Stimulated activated CD4-positive, alpha-beta T cell treated with anti-CD3 and anti-CD28 coated beads, Interleukin-2, amount 100 ng/mL, for 4 hours (primary cell): ENCODE measurements around the gene C14orf132.

Experiments
- DNase-seq: peaks from one replicate; pipeline ENCODE4 v3.0.0-alpha.2; 2020; ENCODE audit warnings: low read depth

C14orf132 gene

DNA sequence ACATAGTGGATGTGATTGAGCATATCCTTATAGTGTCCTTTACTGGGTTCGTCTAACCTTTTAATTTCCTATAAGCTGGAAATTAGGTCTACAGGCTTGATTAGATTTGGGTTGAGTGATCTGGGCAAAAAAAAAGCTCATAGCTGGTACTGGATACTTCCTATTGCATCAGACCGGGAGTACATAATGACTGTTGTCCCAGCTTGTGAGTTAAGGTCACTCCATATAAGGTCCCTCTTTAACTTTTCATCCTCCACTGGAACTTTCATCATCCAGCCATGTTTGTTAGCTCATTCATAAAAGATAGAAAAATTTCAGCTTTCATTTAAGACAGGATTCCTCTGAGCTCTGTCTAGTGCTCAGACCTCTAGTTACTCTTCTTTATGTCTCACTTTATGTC is 80.8 kb downstream of the C14orf132 start:
- DNase-seq = no peak

DNA sequence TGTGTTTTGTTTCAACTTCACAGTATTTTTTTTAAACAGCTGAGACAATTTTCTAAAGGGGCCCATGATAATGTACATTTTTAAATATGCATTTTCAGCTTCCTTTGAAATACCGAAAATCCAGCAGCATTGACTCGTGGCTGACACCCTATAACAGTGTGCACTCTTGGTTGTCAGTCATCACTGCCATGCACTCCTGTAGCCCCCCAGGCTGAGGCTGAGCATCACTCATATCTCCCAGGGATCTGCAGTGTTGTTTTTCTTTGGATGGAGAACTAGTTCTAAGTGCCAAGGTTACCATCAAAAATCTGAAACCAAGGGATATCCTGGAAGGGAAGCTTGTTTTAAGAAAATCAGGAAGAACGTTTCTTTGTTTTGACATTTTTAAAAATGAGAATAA is 81.2 kb downstream of the C14orf132 start:
- DNase-seq = no peak

DNA sequence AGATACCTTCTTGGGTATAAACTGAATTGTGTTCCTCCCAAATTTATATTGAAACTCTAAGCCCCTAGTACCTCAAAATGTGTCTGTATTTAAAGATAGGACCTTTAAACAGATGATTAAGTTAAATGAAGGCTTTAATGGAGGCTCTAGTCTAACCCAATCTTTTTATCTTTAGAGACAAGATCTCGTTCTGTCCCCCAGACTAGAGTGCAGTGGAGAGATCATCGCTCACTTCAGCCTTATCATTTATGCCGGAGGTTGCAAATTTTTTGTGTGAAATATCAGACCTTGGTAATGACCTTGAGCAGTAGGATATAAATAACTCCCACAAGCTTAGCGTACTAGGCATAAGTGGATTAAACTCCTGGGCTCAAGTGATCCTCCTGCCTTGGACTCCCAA is 81.8 kb downstream of the C14orf132 start:
- no peak for DNase-seq

DNA sequence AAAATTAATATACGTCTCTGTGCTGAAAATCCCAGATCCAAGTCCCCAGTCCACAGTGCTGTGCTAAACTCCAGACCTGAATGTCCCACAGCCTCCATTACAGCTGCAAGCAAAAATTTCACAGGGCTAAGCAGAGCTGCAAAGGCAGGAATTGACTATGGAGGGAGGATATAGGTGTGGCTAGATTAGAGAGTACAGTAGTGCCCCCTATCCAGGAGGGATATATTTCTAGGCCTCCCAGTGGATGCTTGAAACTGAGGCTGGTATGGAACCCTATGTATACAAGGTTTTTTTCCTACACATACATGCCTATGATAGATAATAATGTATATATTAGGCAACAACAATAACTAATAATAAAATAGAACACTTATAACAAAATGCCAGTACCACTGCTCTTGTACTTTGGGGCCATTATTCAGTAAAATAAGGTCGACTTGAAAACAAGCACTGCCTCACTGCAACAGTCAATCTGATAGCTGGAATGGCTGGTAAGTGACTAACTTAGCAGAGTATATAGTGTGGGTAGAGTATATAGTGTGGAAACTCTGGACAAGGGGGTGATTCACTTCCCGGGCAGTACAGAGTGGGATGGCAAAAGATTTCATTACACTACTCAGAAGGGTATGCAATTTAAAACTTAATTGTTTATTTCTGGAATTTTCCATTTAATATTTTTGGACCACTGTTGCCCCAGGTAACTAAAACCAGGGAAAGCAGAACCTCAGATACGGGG is 82.7 kb downstream of the C14orf132 start:
- DNase-seq = no peak

DNA sequence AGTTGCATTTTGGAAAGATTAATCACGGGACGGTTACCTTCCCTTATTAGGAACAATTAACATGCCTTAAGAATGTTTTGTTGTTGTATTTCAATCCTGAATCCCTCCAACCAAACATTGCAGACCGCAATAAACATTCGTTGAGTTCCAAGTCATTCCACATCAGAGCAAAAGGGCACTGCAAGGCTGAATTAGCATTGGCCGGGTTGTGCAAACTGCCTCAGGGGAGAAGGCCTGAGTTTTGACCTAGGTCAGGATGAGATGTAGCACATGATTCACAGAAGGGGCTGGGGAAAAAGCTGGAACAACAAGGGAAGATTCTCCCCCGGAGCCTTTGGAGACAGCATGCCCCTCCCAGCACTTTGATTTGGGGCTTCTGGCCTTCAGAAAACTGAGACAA is 83.3 kb downstream of the C14orf132 start:
- DNase-seq = no peak

DNA sequence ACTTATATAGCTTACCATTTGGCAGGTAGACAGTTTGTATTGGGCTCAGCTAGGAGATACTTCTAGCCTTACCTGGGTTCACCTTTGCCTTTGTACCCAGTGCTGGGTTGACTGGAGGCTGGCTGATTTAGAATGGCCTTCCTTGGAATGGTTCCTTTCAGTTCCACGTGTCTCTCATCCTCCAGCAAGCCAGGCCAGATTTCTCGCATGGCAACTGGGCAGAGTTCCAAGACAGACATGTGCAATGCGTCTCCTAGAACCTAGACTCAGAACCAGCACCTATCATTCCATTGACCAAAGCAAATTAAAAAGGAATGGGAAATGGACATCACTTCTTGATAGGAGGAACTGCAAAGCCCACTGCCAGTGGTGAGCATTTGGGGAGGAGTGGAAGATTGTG is 86.4 kb downstream of the C14orf132 start:
- DNase-seq = no peak

DNA sequence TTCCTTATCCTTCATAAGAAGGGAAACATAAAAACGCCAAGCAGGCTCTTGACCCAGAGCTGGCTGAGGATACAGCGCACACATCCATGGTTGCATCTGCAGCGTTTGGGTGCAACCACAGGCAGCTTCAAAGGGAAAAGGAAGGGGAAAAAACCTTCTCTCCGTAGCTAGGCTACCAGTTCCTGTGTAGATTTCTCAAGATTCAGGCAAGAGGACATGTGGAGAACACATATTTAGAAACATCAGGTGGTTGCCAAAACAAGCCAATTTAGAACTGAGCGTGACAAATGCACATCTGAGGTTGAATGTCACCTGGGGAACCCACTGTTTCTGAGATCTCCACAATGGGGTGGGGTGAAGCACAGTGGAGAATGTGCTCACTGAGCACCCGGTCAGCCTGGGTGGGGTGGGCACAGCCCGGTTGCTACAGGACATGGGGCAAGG is 87.2 kb downstream of the C14orf132 start:
- DNase-seq = no peak

DNA sequence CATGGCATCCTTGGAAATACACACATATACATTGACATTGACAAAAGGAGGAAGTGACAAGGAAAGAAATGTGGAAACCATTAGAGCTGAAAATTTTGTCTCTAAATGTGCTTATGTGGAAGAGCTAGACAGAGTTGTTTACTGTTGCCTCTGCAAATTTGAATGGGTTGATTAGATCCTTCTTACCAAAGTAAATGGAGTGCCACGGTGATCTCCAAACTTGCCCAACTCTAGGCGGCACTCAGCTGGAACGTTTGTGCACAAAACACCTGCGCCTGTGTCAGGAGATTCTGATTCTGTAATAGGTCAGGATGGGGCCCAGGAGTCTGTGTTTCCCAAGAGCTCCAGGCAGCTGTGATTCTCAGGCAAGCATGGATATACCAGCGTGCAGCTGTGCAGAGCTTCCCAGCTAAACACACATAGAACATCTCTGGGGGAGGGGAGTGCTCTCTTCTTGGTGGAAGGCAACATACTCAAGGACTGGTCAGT is 87.7 kb downstream of the C14orf132 start:
- DNase-seq = no peak

DNA sequence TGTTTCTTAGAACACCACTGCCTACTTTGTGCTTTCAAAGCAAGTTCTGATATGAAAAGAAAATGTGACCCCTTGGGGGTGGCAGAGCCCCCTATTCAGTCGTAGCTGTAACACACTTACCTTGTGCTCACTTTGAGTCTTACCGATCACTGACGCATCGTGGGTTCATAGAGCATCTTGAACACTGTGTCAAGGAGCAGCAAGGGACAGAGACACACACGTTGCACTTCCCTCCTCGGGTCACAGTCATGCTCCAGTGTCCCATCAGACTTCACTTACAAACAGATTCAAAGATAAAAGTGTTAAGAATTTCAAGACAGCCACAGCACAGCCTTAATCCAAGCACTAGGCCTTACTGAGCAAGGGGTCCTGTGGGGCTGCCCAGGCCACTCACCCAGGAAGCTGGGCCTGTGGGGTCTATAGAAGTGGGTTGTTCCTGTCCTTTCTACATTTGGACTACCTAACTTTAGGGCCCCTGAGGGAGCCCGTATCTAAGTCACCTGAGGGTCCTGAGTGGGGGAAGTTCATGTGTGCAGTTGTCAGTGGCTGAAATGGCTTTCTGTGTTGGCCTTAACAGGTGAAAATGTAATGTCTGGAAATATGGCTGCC is 90.1 kb downstream of the C14orf132 start:
- DNase-seq = no peak

DNA sequence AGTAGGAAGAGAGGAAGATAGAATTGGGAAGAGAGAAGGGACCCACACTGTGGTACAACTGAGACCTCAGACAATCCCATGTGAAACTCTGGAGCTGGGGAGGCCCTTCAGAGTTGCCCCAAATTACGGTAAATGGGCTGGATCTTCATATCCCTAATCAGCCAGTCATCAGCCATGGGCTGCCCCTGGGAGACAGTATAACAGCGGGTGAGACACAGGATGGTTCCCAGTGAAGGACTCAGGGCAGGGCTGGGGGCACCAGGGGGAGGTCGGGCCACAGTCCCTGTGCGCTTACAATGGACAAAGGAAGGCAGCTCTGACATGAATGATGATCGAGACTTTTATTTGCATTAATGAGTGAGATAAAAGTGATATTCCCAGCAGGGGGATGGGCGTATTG is 91.2 kb downstream of the C14orf132 start:
- DNase-seq = no peak

DNA sequence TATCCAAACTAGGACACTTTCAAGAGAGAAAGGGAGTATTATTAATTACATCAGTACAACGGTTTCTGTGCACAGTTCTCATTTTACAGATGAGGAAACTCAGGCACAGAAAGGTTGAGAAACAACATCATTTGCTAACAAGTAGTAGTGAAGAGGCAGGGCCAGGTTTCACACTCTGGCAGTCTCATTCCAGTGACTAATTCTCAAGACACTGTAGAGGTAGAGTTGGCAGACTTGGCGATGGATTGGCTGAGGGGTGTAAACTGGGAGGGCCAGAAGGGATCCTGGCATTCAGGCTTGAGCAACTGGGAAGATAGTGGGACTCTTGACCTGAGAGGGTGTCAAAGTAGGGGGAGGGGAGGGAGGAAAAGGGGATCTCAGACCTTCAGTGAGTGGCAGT is 91.7 kb downstream of the C14orf132 start:
- DNase-seq = no peak

DNA sequence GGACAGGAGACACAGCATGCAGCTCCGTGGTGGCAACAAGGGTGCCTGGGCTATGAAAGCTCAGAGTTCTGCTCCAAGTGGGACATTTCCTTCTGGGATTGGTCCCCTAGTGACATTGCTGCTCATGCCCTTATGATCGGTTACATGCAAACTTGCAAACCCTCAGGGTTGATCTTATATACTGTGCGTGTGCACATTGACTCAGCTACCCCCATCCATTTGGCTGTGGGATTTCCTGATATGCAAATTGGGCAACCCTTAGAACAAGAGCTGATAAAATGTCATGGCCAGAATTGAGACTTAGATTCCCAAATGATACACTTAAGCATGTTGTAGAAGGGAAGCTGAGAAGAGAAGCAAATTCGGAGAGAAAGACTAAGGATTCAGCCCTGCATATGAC is 92.7 kb downstream of the C14orf132 start:
- no peak for DNase-seq

DNA sequence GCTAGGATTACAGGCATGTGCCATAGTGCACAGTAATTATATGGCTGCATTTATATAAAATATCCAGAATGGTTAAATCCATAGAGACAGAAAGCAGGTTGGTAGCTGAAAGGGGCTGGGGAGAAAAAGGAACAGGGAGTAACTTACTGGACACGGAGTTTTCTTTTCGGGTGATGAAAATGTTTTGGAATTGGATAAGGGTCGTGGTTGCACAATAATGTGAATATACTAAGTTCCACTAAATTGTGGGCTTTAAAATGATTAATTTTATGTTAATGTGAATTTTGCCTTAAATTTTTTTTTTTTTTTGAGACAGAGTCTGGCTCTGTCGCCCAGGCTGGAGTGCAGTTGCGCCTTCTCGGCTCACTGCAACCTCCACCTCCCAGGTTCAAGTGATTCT is 95.3 kb downstream of the C14orf132 start:
- no peak for DNase-seq

DNA sequence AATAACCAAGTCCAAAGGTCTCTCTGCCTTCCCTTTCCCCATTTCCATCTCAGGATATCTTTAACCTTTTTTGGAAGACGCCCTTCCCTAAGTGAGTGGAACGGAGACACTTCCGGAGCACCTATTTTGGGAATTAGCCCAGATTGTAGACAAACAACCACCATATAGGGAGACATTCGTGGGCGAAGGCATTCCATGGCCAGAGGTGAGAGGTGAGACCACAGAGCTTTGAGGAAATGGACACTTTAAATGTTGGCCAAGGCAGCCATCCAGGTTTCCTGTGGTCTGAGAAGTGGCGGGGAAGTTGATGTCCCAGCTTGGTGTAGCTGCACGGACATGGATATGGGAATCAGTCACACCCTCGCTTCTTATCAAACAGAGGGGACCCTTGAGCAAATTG is 96.1 kb downstream of the C14orf132 start:
- DNase-seq = no peak

DNA sequence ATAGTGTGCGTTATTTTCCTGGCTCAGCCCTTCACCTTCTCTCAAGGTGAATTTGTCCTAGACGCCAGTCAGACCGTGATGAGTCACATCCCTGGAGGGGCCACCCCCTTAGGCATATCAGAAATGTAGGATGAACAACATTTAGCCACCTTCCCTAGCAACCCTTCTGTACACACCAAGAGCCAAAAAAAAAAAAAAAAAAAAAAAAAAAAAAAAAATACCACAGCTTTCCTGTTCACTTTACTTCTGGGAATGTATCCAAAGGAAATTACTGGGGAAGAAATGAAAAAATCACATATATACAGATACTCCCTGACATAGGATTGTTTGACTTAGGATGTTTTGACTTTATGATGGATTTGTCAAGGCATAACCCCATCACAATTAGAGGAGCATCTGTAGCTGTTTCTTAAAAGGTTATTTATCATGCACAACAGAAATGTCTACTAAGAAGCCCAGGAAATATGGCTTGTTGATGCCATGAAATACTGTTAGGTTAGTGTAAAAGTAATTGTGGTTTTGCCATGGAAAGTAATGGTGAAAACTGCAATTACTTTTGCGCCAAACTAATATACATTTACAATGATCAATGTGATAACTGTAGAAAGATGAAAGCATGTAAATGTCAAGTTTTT is 97.3 kb downstream of the C14orf132 start:
- DNase-seq = no peak

DNA sequence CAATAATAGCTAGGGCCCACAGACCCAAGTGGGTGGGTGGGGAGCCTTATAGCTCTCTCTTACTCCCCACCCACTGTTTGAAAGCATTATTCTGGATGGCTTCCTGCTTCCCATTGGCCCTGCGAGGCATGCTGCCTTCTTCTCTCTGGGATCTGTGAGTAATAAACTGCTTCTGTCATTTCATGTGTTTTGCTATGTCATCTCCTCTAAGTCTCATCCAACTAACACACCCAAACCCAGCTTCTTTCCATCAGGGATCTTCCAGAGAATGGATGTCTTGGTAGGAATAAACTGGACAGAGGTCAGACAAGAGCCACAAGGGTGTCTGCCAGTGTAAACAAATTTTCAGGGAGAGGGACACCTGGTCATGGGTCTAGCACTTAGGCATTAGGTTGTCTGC is 99.1 kb downstream of the C14orf132 start:
- no peak for DNase-seq

DNA sequence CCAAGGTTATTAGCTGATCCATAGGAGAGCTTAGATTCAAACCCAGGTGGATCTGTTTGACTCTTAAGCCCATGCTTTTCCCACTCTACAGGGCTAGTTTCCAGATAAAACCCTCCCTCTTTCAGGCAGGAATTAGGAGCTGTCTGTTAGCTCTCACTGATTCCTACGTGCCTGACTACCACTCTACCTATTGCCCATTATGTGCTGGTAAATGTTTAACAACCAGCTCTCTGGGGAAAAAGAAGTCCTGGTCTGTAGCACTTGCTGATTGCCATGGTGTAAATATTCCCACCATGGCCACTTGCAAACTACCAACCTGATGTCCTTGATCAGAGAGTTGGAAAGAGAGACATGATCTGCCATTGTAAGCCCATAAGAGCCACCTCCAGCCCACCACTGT is 100.0 kb downstream of the C14orf132 start:
- DNase-seq = no peak

DNA sequence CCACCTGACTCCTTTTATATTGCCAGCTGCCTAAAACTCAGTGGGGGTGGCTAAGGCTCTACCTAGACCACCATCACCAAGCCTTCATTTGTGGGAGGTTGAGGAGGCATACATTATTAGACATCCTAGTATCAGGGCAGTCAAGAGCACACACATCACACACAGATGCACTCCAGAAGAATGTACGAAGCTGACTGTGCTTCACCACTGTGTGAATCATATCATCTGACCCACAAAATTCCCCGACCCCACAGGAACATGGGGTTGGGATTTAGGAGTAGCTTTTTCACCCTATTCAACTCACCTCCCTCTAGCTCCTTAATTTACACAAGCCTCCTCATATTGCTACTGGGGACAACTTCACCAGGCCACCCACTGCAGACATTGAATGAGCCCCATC is 100.7 kb downstream of the C14orf132 start:
- DNase-seq = no peak

DNA sequence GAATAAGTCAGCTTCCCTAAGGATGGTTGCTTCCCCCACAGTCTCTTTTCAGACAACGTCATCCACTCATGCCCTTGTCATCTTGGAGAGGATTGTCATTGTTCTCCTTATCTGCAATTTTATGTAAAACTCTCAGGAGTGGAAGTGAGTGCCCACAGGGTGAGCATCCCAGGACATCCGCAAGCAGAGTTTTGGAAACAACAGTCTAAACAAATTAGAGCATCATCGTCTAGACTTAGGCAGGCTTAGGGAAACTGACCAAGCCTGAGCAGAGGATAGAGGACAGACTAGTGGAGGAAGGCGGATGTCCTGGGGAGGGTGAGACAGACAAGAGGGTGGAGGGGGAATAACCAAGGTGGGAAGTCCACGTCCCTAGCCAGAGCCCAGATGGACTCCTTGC is 101.8 kb downstream of the C14orf132 start:
- no peak for DNase-seq
